ENCODE measurements around the gene UBAP1.
"Not testable (repeated sequence)": the region's sequence is repeated elsewhere in the genome, so short reads cannot be mapped to it uniquely, and the experiment has no call there.

UBAP1 gene

DNA sequence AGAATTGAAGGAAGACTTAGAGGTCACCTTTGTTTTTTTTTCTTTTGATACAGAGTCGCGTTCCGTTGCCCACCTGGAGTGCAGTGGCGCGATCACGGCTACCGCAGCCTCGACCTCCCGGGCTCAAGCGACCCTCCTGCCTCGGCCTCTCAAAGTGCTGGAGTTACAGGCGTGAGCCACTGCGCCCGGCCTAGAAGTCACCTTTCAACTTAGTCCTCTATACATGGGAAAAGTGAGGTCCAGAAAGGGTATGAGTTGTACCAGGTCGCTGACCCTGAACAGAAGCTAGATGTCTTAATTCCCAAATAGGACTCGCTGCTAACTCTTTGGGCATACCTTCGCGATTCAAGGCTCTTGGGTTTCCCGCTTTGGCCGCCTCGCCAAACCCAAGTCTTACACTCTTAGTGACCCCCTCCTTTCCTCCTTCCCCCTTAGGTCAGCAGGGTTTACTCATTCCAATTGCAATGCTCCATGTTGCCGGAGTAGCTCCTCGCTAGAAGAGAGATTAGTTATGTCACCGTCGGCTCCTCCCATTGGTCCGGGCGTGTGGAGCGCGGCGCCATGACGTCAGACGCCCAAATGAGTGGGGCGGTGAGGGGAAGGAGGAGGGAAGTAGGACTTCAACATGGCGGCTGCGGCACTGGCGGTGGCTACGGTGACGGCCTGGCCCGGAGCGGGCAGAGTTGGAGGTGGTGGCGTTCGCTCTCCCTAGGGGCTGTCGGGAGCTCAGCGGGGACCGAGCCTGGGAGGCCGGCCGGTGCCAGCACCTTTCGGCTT, at the start of gene UBAP1:
TSS of gene UBAP1 (plus strand) at position 608 of the 777 bp plus-strand sequence. CDS start 41,872 bp downstream, outside the sequence.
- DNase-seq = peak; percentile 91 to 97

DNA sequence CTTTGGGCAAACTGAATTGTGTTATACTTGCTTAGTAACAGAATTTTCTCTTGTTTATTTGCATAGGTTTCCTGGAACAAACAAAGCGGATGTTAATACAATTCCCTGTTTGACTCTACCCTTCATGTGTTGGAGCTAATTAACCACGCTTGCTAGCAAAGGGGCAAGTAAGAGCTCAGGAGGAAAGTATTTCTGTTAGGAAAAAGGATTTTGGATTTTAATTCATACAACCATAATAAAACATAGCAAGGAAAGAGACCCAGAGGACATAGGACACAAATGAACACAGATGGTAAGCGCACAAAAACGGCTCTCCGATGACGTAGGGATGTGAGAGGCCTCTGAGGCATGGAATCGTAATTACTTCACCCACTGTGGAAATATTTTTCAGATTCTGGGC, 47.3 kb upstream of the UBAP1 start:
- no peak for DNase-seq

DNA sequence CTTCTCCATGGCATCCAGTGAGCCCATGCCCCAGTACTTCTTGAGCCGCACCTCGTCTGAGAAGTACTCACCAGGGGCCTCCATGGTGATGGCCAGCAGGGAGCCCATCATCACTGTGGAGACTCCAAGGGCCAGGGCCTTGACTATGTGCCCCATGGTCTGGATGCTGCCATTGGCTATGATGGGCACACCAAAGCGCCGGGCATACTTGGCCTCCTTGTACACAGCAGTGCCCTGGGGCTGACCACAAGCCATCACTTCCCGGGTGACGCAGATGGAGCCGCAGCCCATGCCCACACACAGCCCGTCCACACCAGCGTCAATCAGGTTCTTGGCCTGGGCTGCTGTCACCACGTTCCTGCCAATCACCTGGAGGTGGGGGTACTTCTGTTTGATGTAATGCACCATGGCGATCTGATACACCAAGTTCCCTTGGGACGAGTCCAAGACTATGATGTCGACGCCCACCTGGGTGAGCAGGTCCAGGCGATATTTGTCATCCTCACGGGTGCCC, 45.4 kb upstream of the UBAP1 start:
- no peak for DNase-seq

DNA sequence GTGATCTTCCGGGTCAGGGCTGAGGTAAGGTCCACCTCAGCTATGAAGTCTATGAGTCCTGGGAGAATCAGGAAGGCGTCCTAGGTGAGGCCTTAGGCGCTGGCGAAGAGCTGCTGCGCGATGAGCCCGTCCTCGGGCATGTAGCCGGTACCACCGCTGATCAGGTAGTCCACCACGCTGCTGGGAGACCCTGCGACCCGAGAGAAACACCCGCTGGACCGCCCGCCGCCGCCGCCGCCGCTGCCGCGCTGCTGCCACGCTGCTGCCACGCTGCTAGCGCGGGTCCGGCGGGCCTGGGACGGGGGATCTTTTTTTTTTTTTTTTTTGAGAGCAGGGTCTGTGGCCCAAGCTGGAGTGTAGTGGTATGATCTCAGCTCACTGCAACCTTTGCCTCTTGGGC, 44.3 kb upstream of the UBAP1 start:
- DNase-seq = no peak

DNA sequence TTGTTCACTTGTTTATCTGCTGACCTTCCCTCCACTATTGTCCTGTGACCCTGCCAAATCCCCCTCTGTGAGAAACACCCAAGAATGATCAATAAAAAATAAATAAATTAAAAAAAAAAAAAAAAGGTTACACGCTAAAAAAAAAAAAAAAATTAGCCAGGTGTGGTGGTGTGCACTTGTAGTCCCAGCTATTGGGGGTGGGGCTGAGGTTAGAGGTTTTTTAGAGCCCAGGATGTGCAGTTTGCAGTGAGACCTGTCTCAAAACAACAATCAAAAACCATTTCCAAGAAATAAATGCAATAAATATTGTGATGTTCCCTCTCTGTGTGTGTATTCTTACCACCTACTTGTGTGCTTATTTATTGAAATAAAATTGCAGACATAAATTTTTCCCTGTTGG, 40.2 kb upstream of the UBAP1 start:
- DNase-seq = not testable (repeated sequence)

DNA sequence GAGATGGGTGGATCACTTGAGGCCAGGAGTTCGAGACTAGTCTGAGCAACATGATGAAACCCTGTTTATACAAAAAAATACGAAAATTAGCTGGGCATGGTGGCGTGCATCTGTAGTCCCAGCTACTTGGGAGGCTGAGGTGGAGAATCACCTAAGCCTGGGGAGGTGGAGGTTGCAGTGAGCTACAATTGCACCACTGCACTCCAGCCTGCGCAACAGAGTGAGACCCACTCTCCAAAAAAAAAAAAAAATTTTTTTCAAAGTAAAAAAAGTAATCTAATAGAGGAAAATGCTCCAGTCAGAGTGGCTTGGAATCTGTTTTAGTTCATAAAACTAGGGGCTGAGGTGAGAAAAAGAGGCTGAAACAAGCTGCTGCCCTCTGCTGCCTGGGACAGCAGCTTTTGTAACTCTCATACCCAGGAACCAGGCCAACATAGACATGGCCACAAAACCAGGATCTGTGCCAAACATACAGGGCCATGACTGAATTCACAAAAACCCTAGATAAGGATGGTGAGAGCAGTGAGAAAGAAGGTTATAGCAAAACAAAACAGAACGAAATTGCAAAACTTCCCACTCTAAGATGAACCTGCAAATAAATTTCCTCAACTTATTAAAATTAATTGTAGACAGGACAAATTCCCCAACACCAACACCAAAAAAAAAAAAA, 39.2 kb upstream of the UBAP1 start:
- peak in 1 of 2 donors; percentile 27 for DNase-seq

DNA sequence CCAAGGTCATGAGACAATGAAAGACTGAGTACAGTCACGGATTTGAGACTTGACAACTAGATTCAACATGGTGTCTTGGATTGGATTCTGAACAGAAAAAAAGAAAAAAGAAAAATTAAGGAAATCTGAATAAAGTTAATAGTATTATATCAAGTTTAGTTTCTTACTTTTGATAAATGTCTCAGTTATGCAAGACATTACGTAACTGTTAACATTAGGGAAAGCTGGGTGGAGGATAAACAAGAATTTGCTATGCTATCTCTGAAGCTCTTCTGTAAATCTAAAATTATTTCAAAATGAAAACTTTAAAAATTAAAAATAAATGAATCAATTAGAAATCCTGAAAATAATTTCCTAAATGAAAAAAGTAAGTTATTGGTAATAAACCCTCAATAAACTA, 38.0 kb upstream of the UBAP1 start:
- DNase-seq = no peak

DNA sequence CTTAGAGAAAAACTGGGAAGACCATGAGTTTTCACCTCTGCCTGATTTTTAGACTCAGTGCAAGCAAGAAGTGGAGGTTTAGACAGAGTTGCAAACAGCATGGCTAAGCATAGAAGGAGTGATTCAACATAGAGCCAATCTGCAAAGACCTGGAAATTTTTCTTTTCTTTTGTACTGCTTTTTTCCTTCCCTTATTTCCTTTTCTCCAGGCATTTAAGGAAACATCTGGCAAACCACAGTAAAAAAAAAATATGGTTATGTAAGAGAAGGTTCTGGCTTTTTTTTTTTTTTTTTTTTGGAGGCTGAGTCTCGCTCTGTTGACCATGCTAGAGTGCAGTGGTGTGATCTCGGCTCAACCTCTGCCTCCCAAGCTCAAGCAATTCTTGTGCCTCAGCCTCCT, 35.7 kb upstream of the UBAP1 start:
- DNase-seq = no peak

DNA sequence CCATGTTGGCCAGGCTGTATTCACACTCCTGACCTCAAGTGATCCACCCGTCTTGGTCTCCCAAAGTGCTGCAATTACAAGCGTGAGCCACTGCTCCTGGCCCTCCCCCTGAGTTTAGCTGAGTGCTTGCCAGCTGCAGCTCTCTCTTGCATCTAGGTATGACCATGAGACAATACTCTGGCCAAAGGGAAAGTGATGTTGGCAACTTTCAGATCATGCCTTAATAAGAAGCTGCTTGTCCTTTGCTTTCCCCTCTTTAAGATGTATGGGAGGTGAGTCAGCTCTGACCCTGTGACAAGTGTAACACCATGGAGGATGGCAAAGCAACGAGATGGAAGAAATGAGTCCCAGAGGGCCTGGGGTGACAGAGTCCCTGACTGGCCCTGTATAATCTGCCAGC, 33.7 kb upstream of the UBAP1 start:
- no peak for DNase-seq

DNA sequence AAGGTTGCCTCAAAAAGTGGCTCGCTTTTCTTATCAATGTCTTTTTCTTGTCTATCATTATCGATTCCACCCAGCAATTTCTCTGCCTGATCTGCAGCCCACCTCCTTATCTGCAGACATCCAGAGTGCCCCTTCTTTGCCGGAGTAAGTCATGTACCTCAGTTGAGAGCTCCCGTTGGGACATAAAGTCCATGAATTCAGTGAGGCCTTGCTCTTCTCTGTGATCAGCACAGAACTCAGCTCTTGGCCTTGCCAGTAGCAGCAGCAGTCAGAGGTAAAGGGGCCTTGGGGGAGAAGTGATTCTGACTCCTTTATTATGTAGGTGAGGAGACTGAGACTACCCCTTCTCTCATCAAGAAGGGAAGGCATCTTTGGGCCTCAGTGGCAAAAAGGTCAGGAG, 27.4 kb upstream of the UBAP1 start:
- no peak for DNase-seq

DNA sequence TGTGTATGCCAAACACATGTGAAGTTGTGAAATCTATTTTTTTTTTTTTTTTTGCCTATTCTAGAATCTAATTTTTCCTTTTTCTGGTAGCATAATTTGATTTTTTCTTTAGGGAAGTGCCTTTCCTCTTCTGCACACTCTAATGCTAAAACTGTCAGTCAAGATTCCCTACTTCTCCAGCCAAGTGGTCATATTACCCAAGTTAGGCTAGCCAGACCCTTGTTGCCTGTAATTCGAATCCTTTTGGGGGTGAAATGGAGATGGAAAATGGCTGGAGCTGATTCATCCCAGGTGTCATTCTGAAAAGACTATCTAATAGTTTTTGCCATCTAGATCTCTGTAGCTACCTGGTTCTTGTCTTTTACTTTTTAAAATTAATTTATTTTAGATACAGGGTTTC, 24.8 kb upstream of the UBAP1 start:
- no peak for DNase-seq

DNA sequence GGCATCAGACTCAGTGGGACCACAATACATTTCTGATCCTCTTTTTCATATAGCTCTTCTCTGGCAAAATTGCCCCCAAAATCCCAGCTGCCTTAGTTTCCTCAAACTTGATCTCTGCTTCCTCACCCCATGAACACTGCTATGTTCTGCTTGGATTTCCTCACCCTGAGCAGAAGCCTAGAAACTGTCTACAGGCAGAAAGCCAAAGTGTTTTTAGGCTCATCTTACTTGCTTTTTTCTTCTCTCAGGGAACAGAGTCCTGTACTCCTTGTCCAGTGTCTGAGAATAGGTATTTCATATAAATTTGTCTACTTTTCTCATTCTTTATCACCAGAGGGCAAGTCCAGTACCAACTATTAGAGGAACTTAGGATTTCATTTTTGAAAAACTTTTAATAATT, 21.5 kb upstream of the UBAP1 start:
- DNase-seq = no peak

DNA sequence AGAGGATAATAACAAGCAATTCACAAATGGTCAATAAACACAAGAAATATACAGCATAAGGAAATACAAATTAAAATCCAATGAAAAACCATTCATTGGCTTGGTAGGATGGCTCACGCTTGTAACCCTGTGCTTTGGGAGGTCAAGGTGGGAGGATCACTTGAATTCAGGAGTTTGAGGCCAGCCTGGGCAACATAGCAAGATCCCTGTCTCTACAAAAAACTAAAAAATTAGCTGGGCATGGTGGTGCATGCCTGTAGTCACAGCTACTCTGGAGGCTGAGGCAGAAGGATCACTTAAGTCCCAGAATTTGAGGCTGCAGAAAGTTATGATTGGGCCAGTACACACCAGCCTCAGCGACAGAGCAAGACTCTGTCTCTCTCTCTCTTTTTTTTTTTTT, 20.9 kb upstream of the UBAP1 start:
- DNase-seq = no peak

DNA sequence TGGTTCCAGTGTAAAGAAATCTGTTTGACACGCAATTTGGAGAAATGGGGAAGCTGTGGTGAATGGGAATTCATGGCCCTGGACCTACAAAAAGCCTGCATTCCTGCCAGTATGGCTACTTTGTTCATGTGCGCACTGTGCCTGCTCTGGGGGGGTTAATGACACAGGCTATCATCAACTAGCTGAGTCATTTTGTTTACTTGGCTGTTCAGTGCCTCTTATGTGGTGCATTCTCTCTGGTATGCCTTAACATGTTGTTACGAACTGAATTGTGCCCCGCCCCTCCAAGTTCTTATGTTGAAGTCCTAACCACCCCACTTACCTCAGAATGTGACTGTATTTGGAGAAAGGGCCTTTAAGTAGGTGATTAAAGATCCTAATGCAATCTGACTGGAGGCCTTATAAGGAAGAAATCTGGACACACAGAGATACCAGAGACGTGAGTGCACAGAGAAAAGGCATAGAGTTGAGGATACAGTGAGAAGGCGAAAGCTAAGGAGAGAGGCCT, 20.4 kb upstream of the UBAP1 start:
- DNase-seq = no peak

DNA sequence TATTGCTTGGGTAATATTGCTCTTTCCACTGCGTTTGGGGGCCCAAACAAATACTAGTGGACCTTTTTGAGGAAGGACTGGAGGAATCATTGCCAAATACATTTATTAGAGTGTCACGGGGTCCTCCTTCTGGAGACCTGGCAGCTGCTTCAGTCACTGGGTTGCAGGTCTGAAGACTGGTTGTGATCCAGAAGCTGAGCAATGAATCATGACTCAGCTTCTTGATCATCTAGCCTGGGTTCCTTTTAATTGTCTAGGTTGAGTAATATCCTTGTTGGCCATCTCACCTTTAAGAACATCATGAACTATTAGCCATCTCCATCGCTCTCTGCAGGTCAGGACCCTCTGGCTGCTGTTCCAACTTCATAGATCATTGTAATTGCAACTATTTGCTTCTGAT, 15.4 kb upstream of the UBAP1 start:
- no peak for DNase-seq

DNA sequence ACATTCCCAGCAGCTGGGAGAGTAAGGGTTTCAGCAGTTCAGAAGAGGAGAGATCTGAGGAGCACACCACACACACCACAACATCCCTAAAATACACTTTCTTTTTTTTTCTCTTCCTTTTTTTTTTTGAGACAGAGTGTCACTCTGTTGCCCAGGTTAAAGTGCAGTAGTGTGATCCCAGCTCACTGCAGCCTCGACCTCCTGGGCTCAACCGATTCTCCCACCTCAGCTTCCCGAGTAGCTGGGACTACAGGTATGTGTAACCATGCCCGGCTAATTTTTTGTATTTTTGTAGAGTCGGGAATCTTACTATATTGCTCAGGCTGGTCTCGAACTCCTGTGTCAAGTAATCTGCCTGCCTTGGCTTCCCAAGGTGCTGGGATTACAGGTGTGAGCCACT, 9.7 kb upstream of the UBAP1 start:
- DNase-seq = no peak

DNA sequence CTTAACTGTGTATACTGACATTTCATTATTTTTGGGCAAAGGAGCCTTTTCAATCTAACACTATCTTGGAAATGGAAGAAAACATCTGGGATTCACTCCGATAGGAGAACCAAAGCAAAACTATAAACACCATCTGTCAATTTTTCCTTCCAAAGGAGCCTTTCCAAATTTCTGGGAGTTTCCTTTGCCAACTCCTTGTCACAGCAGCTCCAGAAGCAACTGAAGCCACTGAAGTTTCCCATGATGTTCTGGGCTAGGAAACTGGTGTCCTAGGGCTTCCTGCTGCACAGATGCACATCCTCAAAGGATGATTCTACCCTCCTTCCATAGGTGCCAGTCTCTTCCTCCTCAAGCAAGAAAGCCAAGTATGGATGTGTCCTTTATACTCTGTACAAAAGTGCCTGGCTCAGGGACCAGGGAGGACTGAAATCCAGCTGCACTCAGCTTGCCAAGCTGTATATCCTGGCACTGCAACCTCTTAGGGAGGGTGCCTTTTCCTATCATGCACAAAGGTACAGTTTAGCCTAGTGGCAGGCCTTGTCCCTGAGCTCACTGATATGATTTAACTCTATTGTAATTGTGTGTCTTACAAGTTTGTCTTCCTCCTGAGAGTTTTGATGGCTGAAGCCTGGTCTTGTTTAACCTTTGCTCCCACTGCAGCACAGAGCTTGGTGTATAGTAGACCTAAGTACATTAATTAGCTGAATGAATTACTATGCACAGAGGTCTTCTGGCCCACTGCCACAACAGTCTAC, 8.4 kb upstream of the UBAP1 start:
- no peak for DNase-seq

DNA sequence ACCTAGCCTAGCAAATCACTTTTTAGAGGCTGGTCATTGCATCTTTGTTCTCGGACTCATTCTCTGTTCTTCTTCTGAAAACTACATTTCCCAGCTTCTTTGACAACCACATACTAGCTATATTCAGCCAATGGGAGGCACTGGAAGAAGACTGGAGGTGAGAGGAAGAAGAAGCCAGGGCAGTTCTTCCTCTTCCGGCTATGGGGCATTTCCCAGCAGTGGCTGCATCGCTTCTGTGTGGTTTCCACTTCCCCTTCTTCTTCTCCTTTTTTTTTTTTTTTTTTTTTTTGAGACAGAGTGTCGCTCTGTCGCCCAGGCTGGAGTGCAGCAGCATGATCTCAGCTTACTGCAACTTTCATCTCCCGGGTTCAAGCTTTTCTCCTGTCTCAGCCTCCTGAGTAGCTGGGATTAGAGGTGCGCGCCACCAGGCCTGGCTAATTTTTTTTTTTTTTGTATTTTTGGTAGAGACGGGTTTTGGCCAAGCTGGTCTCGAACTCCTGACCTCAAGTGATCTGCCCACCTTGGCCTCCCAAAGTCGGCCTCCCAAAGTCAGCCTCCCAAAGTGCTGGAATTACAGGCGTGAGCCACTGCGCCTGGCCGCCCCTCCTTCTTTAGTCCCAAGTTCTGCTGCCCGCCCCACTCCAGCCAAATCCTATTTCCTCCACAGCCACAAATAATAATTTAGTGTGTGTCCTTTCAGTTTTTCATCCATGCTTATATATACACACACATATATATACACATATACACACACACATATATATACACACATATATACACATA, 6.9 kb upstream of the UBAP1 start:
- DNase-seq = peak in 1 of 2 donors; percentile 8

DNA sequence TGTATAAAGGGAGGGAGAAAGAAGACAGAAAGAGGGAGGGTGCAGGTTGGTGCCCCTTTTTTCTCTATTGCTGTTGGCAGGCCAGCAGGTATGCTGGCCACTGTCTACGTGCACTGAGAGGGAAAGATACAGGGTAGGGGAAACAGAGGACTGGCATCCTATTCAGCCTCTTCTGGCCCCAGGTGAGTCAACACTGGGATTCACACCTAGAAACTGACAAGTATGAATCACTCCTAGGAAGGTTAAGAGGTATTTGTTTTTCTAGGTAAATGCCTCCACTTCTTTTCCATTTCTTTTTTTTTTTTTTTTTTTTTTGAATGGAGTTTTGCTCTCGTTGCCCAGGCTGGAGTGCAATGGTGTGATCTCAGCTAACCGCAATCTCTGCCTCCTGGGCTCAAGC, 2.8 kb upstream of the UBAP1 start:
- no peak for DNase-seq

DNA sequence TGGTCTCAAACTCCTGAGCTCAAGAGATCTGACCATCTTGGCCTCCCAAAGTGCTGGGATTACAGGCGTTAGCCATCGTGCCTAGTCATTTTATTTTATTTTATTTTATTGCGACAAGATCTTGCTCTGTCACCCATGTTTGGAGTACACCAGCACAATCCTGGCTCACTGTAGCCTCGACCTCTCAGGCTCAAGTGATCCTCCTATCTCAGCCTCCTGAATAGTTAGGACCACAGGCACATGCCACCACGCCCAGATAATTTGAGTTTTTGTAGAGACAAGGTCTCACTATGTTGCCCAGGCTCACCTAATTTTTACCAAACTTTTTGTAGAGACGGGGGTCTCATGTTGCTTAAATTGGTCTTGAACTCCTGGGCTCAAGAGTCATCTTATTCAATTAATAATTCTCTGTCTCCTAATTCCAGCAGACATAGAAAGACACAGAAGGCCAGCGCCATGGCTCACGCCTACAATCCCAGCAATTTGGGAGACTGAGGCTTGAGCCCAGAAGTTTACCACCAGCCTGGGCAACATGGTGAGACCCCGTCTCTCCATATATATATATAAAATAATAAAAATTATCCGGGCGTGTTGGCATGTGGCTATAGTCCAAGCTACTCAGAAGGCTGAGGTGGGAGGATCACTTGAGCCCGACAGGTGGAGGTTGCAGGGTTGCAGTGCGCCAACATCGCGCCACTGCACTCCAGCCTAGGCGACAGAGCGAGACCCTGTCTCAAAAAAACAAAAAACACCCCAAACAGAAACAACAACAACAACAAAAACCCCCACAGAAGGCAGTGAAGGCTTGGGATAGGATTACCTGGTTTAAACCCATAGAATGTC, 1.0 kb upstream of the UBAP1 start:
- no peak for DNase-seq

All from hippocampal formation (tissue), 2 donors.